HUES48 (cell line): Measurements from ENCODE around the gene PLA2G2A.
A peak's percentile ranks its signal among the peaks of the same experiment; 100 is the strongest.
"Not testable (repeated sequence)": the region's sequence is repeated elsewhere in the genome, so short reads cannot be mapped to it uniquely, and the experiment has no call there.

Source experiments
- H3K27ac ChIP-seq: one replicate; pipeline ENCODE4 v1.7.0; 2013; ENCODE audit warnings: low read depth, low read length, inconsistent platforms
- H3K27me3 ChIP-seq: 2 replicates; pipeline ENCODE4 v1.6.1; 2013; ENCODE audit warnings: mild to moderate bottlenecking, low read length; ENCODE audit not compliant: control insufficient read depth, insufficient read depth
- H3K36me3 ChIP-seq: 2 replicates; pipeline ENCODE4 v1.6.1; 2013; ENCODE audit warnings: low read length; ENCODE audit not compliant: control insufficient read depth, insufficient read depth
- H3K4me1 ChIP-seq: 2 replicates; pipeline ENCODE4 v1.6.1; 2013; ENCODE audit warnings: mild to moderate bottlenecking, low read length; ENCODE audit not compliant: control insufficient read depth, insufficient read depth
- H3K4me3 ChIP-seq: 2 replicates; pipeline ENCODE4 v1.5.1; 2013; ENCODE audit warnings: mild to moderate bottlenecking, low read depth, low read length
- H3K9ac ChIP-seq: 2 replicates; pipeline ENCODE4 v1.6.1; 2013; ENCODE audit warnings: mild to moderate bottlenecking, low read depth, low read length, moderate library complexity
- H3K9me3 ChIP-seq: 2 replicates; pipeline ENCODE4 v1.6.1; 2013; ENCODE audit warnings: low read length; ENCODE audit not compliant: control insufficient read depth, insufficient read depth

Gene PLA2G2A, protein sequence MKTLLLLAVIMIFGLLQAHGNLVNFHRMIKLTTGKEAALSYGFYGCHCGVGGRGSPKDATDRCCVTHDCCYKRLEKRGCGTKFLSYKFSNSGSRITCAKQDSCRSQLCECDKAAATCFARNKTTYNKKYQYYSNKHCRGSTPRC

DNA sequence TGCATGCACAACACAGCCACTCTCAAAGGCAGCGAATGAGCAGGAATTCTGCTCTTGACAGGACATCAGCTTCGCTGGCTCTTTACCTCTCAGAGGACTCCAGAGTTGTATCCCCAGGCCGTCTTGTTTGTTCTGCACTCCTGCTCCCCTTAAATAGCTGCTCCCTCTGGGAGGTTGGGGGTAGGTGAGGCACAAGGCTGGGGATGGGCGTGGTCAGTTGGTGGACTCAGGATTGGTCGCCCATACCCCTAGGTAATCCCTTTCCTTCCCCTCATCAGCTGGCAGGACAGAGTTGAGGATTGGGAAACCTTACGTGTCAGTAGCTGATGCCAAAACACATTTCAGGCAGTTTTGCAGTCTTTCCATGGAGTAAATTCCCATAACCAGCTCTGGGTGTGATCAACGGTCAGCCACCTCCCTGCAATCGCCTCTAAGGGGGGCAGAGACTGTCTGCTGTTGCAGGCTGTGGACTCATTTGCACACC lies at the start of gene PLA2G2A:
PLA2G2A (minus strand) TSS at position 125 of the 484 bp plus-strand sequence. CDS start 845 bp downstream, outside the sequence.
- Histone ChIP-seq H3K4me3 (no peak within 1 kb of the TSS), H3K9me3 (peaks cover 2% of the 10 kb centered on the region; the same call in 1 of the 2 replicates), H3K27me3 (no peaks in the 10 kb centered on the region), H3K27ac (no peak within 1 kb of the TSS), H3K36me3 (no peaks in the 10 kb centered on the region), H3K9ac (no peak within 1 kb of the TSS), H3K4me1 (peaks cover 19% of the 10 kb centered on the region)

DNA sequence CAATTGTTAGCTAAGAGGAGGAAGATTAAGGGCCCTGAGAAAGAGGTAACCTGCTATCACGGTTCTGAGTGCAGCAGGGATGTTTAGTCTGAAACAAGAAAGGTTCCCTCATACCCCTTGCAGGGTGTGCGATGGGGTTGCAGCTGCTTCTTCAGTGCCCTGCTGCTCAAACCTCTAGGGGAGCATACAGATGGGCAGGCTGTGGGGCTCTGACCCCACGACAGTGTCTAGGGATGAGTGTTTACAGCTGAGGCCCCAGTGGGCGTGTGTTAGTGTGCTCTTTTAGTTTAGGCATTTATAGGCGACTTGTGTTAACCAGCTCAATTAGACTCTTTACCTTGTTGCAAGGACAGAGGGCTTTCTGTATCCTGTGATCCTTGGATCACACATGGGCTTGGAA lies 49.3 kb upstream of the PLA2G2A start:
- no peaks in the 10 kb centered on the region for H3K27me3 ChIP-seq

DNA sequence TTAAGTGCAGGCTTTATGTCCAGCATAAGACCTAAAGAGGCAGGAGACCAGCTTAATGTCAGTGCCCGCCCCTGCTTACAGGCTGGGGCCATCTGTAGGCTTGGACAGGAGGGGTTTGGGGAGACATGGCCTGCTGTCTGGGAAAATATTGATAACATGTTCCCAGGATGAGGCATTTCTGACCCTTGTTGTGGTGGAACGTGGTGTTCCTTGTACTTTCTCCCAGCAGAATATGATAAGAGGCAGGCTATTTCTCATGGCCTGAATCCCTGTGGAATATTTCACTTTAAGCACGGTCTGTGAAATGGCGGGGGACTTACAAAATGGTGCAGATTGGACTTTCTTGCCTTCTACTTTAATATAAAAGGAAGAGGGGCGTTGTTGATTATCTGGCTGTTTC lies 48.7 kb upstream of the PLA2G2A start:
- Histone ChIP-seq H3K4me1 (no peaks in the 10 kb centered on the region), H3K27ac (no peak overlapping the region), H3K9ac (no peak overlapping the region), H3K27me3 (no peaks in the 10 kb centered on the region), H3K9me3 (no peaks in the 10 kb centered on the region), H3K36me3 (no peaks in the 10 kb centered on the region), H3K4me3 (no peak overlapping the region)

More for the DNA sequence above, 49.3 kb upstream of the PLA2G2A start:
- Histone ChIP-seq H3K4me3 (no peak overlapping the region), H3K9me3 (no peaks in the 10 kb centered on the region), H3K36me3 (no peaks in the 10 kb centered on the region), H3K9ac (no peak overlapping the region), H3K27ac (no peak overlapping the region), H3K4me1 (no peaks in the 10 kb centered on the region)

DNA sequence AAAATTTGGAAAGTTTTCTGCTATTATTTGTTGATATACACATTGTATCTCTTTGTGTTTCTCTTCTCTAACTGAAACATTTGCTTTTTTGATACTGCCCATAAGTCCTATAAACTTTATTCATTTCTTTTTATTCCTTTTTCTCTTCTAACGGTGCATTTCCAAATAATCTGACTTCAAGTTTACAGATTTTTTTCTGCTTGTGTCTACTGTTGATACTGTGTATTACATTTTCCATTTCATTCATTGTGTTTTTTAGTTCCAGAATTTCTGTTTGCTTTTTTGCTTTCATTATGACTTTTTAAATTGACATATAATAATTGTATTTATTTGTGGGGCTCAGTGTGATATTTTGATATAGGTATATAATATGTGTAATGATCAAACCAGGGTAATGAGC lies 38.3 kb upstream of the PLA2G2A start:
- Histone ChIP-seq H3K27me3 (no peaks in the 10 kb centered on the region), H3K27ac (no peak overlapping the region), H3K9me3 (0 out of 2 replicates have a peak, but pooled peaks cover 2% of the 10 kb centered on the region), H3K4me1 (no peaks in the 10 kb centered on the region), H3K36me3 (no peaks in the 10 kb centered on the region), H3K9ac (no peak overlapping the region), H3K4me3 (no peak overlapping the region)

DNA sequence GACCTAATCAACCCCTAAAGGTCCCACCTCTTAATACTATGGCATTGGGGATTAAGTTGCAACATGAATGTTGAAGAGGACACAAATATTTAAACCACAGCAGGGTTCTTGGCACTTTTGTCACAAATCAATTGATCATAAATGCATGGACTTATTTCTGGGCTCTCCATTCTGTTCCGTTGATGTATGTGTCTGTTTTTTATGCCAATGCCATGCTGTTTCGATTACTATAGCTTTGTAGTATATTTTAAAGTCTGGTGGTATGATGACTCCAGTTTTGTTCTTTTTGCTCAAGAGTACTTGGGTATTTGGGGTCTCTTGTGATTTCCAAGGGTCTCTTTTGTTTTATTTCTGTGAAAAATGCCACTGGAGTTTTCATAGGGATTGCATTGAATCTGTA lies 34.7 kb upstream of the PLA2G2A start:
- H3K4me1 ChIP-seq: no peaks in the 10 kb centered on the region
- no peak overlapping the region for H3K9ac ChIP-seq
- no peak overlapping the region for H3K4me3 ChIP-seq
- H3K27ac ChIP-seq: no peak overlapping the region
- peaks cover 6% of the 10 kb centered on the region; the same call in 1 of the 2 replicates for H3K9me3 ChIP-seq
- H3K36me3 ChIP-seq: no peaks in the 10 kb centered on the region
- no peaks in the 10 kb centered on the region for H3K27me3 ChIP-seq

DNA sequence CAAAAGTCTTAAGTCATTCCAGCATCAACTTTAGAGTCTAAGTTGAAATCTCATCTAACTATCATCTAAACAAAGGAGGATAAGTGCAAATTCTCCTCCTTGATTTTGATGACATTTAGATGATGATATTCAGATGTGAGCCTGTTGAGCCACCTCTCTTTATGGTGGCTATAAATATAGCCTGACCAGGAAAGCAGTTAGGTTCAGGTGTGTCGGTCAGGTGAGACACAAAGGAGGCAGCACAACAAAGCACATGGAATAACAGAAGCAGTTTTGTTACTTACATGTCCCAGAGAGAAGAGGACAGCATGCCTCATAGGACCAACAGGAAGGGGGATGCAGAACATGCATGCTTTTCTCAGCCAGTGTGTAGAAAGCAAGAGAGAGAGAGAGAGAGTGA lies 30.6 kb upstream of the PLA2G2A start:
- peaks cover 15% of the 10 kb centered on the region; the same call in 1 of the 2 replicates for H3K9me3 ChIP-seq
- no peaks in the 10 kb centered on the region for H3K36me3 ChIP-seq
- H3K4me1 ChIP-seq: no peaks in the 10 kb centered on the region
- H3K4me3 ChIP-seq: no peak overlapping the region
- no peak overlapping the region for H3K27ac ChIP-seq
- H3K27me3 ChIP-seq: no peaks in the 10 kb centered on the region
- no peak overlapping the region for H3K9ac ChIP-seq

DNA sequence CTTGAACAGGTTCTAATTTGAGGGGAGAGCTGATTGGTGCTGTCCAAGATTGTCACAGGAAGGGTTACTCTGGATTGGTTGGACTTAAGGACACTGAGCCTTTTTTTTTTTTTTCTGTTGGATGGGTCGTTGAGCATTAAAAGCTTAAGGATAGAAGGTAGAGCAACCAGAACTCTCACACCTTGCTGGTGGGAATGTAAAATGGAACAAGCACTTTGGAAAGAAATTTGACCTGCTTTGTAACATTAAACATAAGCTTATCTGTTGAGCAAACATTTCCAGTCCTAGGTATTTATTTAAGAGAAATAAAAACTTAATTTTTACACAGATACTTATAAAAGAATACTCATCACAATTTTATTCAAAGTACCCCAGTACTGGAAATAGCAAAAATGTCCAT lies 29.8 kb upstream of the PLA2G2A start:
- Histone ChIP-seq H3K9ac (no peak overlapping the region), H3K27me3 (no peaks in the 10 kb centered on the region), H3K4me1 (no peaks in the 10 kb centered on the region), H3K27ac (no peak overlapping the region), H3K9me3 (peaks cover 18% of the 10 kb centered on the region; the same call in 1 of the 2 replicates), H3K4me3 (no peak overlapping the region), H3K36me3 (no peaks in the 10 kb centered on the region)

DNA sequence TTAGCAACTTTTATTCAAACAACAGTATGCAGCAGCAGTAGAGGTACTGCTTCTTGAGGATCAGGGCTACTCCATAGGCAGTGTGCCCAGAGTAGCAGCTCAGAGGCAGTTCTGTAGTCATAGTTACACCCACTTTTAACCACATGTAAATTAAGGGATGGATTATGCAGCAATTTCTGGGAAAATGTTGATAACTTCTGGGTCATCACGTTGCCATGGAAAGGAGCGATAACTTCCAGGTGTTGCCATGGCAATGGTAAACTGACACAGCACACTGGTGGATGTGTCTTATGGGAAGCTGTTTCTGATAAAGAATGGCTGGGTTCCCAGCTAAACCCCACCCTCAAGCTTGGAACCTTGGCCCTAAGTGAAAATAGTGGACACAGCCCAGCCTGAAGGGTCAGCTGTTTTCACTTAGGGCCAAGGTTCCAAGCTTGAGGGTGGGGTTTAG lies 29.0 kb upstream of the PLA2G2A start:
- H3K4me3 ChIP-seq: no peak overlapping the region
- H3K27ac ChIP-seq: no peak overlapping the region
- no peaks in the 10 kb centered on the region for H3K27me3 ChIP-seq
- H3K9ac ChIP-seq: no peak overlapping the region
- H3K4me1 ChIP-seq: no peaks in the 10 kb centered on the region
- H3K9me3 ChIP-seq: peaks cover 16% of the 10 kb centered on the region; the same call in 1 of the 2 replicates
- H3K36me3 ChIP-seq: no peaks in the 10 kb centered on the region

DNA sequence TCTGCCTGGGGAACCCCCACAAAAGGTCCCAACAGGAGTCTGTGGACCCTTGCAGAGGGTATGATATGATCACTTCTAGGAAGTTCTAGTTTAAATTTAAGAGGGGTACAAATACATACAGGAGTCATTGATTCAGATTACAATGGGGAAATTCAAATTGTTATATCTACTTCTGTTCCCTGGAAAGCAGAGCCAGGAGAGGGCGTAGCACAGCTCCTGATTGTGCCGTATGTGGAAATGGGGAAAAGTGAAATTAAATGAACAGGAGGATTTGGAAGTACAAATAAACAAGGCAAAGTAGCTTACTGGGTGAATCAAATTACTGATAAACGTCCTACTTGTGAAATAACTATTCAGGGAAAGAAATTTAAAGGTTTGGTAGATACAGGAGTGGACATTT lies 19.4 kb upstream of the PLA2G2A start:
- not testable (repeated sequence) for H3K9ac ChIP-seq, H3K36me3 ChIP-seq, H3K27me3 ChIP-seq, H3K27ac ChIP-seq, H3K4me1 ChIP-seq, H3K4me3 ChIP-seq
- H3K9me3 ChIP-seq: peaks cover 25% of the 10 kb centered on the region

DNA sequence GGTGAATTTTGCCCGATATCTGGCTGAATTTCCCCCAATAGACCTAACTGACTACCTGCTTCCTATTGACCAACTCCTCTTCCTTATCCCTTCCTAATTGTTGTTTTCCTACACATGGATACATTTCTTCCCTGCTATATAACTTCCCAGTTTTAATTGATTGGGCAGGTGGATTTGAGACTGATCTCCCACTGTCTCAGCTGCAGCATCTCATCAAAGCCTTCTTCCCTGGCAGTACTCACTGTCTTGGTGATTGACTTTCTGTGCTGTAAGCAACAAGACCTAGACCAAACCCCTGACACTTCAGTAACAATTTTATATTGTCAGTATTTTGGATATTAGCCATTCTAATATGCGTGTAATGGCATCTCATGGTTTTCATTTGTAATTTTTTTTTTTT lies 11.3 kb upstream of the PLA2G2A start:
- Histone ChIP-seq H3K27me3 (no peaks in the 10 kb centered on the region), H3K9ac (no peak overlapping the region), H3K9me3 (peaks cover 10% of the 10 kb centered on the region), H3K4me3 (peak overlapping the region; percentile 38), H3K4me1 (peaks cover 43% of the 10 kb centered on the region), H3K27ac (peak overlapping the region; percentile 87), H3K36me3 (no peaks in the 10 kb centered on the region)

DNA sequence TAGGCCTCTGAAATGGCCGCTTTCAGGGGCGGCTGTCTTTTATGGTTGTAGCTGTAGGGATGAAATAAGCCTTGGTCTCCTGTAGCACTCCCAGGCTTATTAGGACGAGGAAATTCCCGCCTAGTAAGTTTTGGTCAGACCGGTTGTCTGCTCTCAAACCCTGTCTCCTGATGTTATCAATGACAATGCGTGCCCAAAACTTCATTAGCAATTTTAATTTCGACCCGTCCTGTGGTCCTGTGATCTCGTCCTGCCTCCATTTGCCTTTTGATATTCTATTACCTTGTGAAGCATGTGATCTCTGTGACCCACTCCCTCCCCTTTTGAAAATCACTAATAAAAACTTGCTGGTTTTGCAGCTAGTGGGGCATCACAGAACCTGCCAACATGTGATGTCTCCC lies 10.8 kb upstream of the PLA2G2A start:
- H3K36me3 ChIP-seq, H3K9me3 ChIP-seq, H3K9ac ChIP-seq, H3K27me3 ChIP-seq: not testable (repeated sequence)
- Histone ChIP-seq H3K4me3 (peak overlapping the region; percentile 38), H3K4me1 (peaks cover 43% of the 10 kb centered on the region), H3K27ac (peak overlapping the region; percentile 87)
